ENCODE measurements around the gene WDR86.

- TF ChIP-seq, protein P1, sequence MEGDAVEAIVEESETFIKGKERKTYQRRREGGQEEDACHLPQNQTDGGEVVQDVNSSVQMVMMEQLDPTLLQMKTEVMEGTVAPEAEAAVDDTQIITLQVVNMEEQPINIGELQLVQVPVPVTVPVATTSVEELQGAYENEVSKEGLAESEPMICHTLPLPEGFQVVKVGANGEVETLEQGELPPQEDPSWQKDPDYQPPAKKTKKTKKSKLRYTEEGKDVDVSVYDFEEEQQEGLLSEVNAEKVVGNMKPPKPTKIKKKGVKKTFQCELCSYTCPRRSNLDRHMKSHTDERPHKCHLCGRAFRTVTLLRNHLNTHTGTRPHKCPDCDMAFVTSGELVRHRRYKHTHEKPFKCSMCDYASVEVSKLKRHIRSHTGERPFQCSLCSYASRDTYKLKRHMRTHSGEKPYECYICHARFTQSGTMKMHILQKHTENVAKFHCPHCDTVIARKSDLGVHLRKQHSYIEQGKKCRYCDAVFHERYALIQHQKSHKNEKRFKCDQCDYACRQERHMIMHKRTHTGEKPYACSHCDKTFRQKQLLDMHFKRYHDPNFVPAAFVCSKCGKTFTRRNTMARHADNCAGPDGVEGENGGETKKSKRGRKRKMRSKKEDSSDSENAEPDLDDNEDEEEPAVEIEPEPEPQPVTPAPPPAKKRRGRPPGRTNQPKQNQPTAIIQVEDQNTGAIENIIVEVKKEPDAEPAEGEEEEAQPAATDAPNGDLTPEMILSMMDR (IDR thresholded peaks at IDR 0.05) = no peak
- no peak for TF ChIP-seq POLR2A (IDR thresholded peaks at IDR 0.05)
These were observed 2.5 kb upstream of the WDR86 start for GRCh38 chr7:151412318-151412717.
